H9 (cell line): Measurements from ENCODE around the gene KIF11. TPM values are rescaled to one million over a fixed set of nuclear protein-coding genes. Genes with fewer than 3 reads are reported as not detected.

Source experiments
- DNase-seq: peaks from one replicate; pipeline ENCODE4 v3.0.0-alpha.2; 2017
- H2AFZ ChIP-seq: one replicate; pipeline ENCODE4 v1.6.1; 2013; ENCODE audit warnings: mild to moderate bottlenecking, low read length, control low read depth, moderate library complexity
- H2AK5ac ChIP-seq: 2 replicates; pipeline ENCODE4 v1.6.1; 2013; ENCODE audit warnings: low read length, control low read depth, mixed read lengths; ENCODE audit not compliant: insufficient read length
- H2BK120ac ChIP-seq: one replicate; pipeline ENCODE4 v1.6.1; 2013; ENCODE audit warnings: low read depth, mild to moderate bottlenecking, low read length, control low read depth, inconsistent platforms; ENCODE audit not compliant: poor library complexity, severe bottlenecking
- H2BK12ac ChIP-seq: 2 replicates; pipeline ENCODE4 v1.6.1; 2013; ENCODE audit warnings: low read length, control low read depth, mixed read lengths, low read depth; ENCODE audit not compliant: insufficient read length
- H2BK15ac ChIP-seq: 2 replicates; pipeline ENCODE4 v1.6.1; 2013; ENCODE audit warnings: low read depth, low read length, control low read depth
- H2BK20ac ChIP-seq: one replicate; pipeline ENCODE4 v1.6.1; 2013; ENCODE audit warnings: low read depth, mild to moderate bottlenecking, low read length, control low read depth, inconsistent platforms; ENCODE audit not compliant: poor library complexity, severe bottlenecking
- H2BK5ac ChIP-seq: 2 replicates; pipeline ENCODE4 v1.6.1; 2013; ENCODE audit warnings: low read length, control low read depth, mixed read lengths; ENCODE audit not compliant: insufficient read length
- H3K14ac ChIP-seq: 2 replicates; pipeline ENCODE4 v1.6.1; 2013; ENCODE audit warnings: low read length, control low read depth; ENCODE audit not compliant: insufficient read depth
- H3K18ac ChIP-seq: 2 replicates; pipeline ENCODE4 v1.6.1; 2013; ENCODE audit warnings: low read depth, mild to moderate bottlenecking, mixed read lengths, low read length, control low read depth; ENCODE audit not compliant: insufficient read length
- H3K23ac ChIP-seq: 2 replicates; pipeline ENCODE4 v1.6.1; 2013; ENCODE audit warnings: low read length, control low read depth, mixed read lengths, low read depth; ENCODE audit not compliant: insufficient read length
- H3K23me2 ChIP-seq: 2 replicates; pipeline ENCODE4 v1.6.1; 2013; ENCODE audit warnings: low read depth, mild to moderate bottlenecking, mixed read lengths, low read length, control low read depth; ENCODE audit not compliant: insufficient read length, poor library complexity, severe bottlenecking
- H3K27ac ChIP-seq: 2 replicates; pipeline ENCODE4 v1.5.1; 2013; ENCODE audit warnings: low read length, control low read depth, mixed read lengths, low read depth; ENCODE audit not compliant: insufficient read length
- H3K27me3 ChIP-seq: 2 replicates; pipeline ENCODE4 v1.6.1; 2013; ENCODE audit warnings: low read length, control low read depth, inconsistent platforms; ENCODE audit not compliant: insufficient read depth
- H3K4ac ChIP-seq: 2 replicates; pipeline ENCODE4 v1.6.1; 2013; ENCODE audit warnings: low read depth, mild to moderate bottlenecking, control low read depth, inconsistent platforms, low read length, moderate library complexity
- H3K4me1 ChIP-seq: 2 replicates; pipeline ENCODE4 v1.6.1; 2013; ENCODE audit warnings: low read length, control low read depth, inconsistent platforms; ENCODE audit not compliant: insufficient read depth
- H3K4me2 ChIP-seq: 2 replicates; pipeline ENCODE4 v1.6.1; 2013; ENCODE audit warnings: low read length, control low read depth, mixed read lengths; ENCODE audit not compliant: insufficient read length, insufficient read depth
- H3K56ac ChIP-seq: 2 replicates; pipeline ENCODE4 v1.6.1; 2013; ENCODE audit warnings: low read depth, mild to moderate bottlenecking, mixed read lengths, low read length, control low read depth; ENCODE audit not compliant: insufficient read length
- H3K79me1 ChIP-seq: 2 replicates; pipeline ENCODE4 v1.6.1; 2013; ENCODE audit warnings: low read depth, mild to moderate bottlenecking, moderate library complexity, low read length, control low read depth, inconsistent platforms; ENCODE audit not compliant: insufficient read depth, poor library complexity, severe bottlenecking
- H3K79me2 ChIP-seq: 2 replicates; pipeline ENCODE4 v1.6.1; 2013; ENCODE audit warnings: low read length, control low read depth, inconsistent platforms; ENCODE audit not compliant: insufficient read depth
- H3K9ac ChIP-seq: 2 replicates; pipeline ENCODE4 v1.6.1; 2013; ENCODE audit warnings: low read length, control low read depth, mixed read lengths; ENCODE audit not compliant: insufficient read length; ENCODE audit errors: extremely low read depth
- H3K9me3 ChIP-seq: one replicate; pipeline ENCODE4 v1.6.1; 2013; ENCODE audit warnings: low read depth, low read length, inconsistent platforms; ENCODE audit not compliant: control insufficient read depth
- H3T11ph ChIP-seq: one replicate; pipeline ENCODE4 v1.6.1; 2013; ENCODE audit warnings: mild to moderate bottlenecking, low read length, control low read depth, inconsistent platforms
- H4K20me1 ChIP-seq: one replicate; pipeline ENCODE4 v1.6.1; 2013; ENCODE audit not compliant: control insufficient read depth, insufficient read length, insufficient read depth
- H4K5ac ChIP-seq: 2 replicates; pipeline ENCODE4 v1.6.1; 2013; ENCODE audit warnings: low read depth, mild to moderate bottlenecking, mixed read lengths, low read length, control low read depth; ENCODE audit not compliant: insufficient read length
- H4K8ac ChIP-seq: replicated peaks from 2 replicates; pipeline ENCODE4 v1.6.1; 2013; ENCODE audit warnings: low read length, control low read depth, mixed read lengths, low read depth; ENCODE audit not compliant: insufficient read length
- H4K91ac ChIP-seq: 2 replicates; pipeline ENCODE4 v1.6.1; 2013; ENCODE audit warnings: low read depth, mild to moderate bottlenecking, moderate library complexity, mixed read lengths, low read length, control low read depth; ENCODE audit not compliant: insufficient read length
- H3K27ac Mint-ChIP-seq, 3 experiments: 2 replicates in 2 of 3; 3 replicates in 1 of 3; pipeline ENCODE4 v1.8.0; 2020 to 2021; ENCODE audit warnings: mixed read lengths in 3 of 3, mild to moderate bottlenecking in 1 of 3, moderate library complexity in 1 of 3
- H3K27me3 Mint-ChIP-seq: 2 replicates; pipeline ENCODE4 v1.8.0; 2021; ENCODE audit warnings: low read depth, mild to moderate bottlenecking, moderate library complexity, mixed read lengths
- H3K36me3 Mint-ChIP-seq, 3 experiments: 2 replicates in 2 of 3; 3 replicates in 1 of 3; pipeline ENCODE4 v1.8.0; 2020 to 2021; ENCODE audit warnings: low read depth in 3 of 3, mixed read lengths in 3 of 3; ENCODE audit not compliant: insufficient read depth in 1 of 3
- H3K4me1 Mint-ChIP-seq, 2 experiments: 2 replicates each; pipeline ENCODE4 v1.8.0; 2020; ENCODE audit warnings: mixed read lengths in 2 of 2
- H3K4me3 Mint-ChIP-seq, 2 experiments: 2 replicates in 1 of 2; 3 replicates in 1 of 2; pipeline ENCODE4 v1.8.0; 2020 to 2021; ENCODE audit warnings: mild to moderate bottlenecking in 2 of 2, mixed read lengths in 2 of 2, moderate library complexity in 1 of 2
- H3K9me3 Mint-ChIP-seq, 2 experiments: 2 replicates in 1 of 2; 3 replicates in 1 of 2; pipeline ENCODE4 v1.8.0; 2020; ENCODE audit warnings: mild to moderate bottlenecking in 2 of 2, mixed read lengths in 2 of 2, moderate library complexity in 1 of 2
- CTCF ChIP-seq: fragments of 200-600 bp; sonication (generic); conservative IDR thresholded peaks from 3 replicates; pipeline ENCODE4 v1.8.0; 2021; ENCODE audit warnings: antibody characterized with exemption, mild to moderate bottlenecking
- WGBS: extraction: QIAGEN DNeasy Blood & Tissue Kit; methylation state at CpG from one replicate; pipeline ENCODE4 v1.1.7; 2013; ENCODE audit warnings: missing lambda C conversion rate, low lambda C conversion rate, mixed read lengths; ENCODE audit not compliant: insufficient read length; ENCODE audit errors: extremely low coverage; 5-methylcytosine and 5-hydroxymethylcytosine counted together
- total RNA-seq: library from RNA; stranded (reverse); gene quantifications from 2 replicates; pipeline ENCODE4 v1.2.1, GENCODE V29; 2021

The KIF11 gene
- total RNA-seq, 1 experiment from 2014 or later: 54.4 TPM

GRCh38 chr10:92689663-92690210, 96.8 kb downstream of the KIF11 start, which contains the start of gene HHEX:
Gene HHEX (plus strand): TSS chr10:92689955. CDS start chr10:92689987, 32 bp downstream.
- Histone ChIP-seq H3K4me2 (peak within 1 kb of the TSS; percentile 82), H3K23me2 (peaks cover 33% of the 10 kb centered on the region), H3K23ac (no peak within 1 kb of the TSS), H3K14ac (no peak within 1 kb of the TSS), H3K79me1 (no peaks in the 10 kb centered on the region), H3K56ac (no peak within 1 kb of the TSS), H3K9ac (no peak within 1 kb of the TSS), H4K8ac (no peak within 1 kb of the TSS), H3T11ph (no peak within 1 kb of the TSS), H2BK120ac (no peak within 1 kb of the TSS), H2BK15ac (no peak within 1 kb of the TSS), H3K9me3 (no peaks in the 10 kb centered on the region), H2AK5ac (no peak within 1 kb of the TSS), H2BK20ac (no peak within 1 kb of the TSS), H3K27ac (no peak within 1 kb of the TSS), H3K18ac (no peak within 1 kb of the TSS), H3K4me1 (no peaks in the 10 kb centered on the region; the same call in 1 of the 2 replicates), H2BK12ac (no peak within 1 kb of the TSS), H3K27me3 (peaks cover 42% of the 10 kb centered on the region), H2BK5ac (no peak within 1 kb of the TSS), H4K5ac (no peak within 1 kb of the TSS), H3K4ac (no peak within 1 kb of the TSS), H4K20me1 (no peaks in the 10 kb centered on the region), H3K79me2 (no peaks in the 10 kb centered on the region), H4K91ac (no peak within 1 kb of the TSS), H2AFZ (no peak within 1 kb of the TSS)
- H3K4me1 Mint-ChIP-seq: peaks cover 20 to 28% of the 10 kb centered on the region in 2 experiments
- H3K9me3 Mint-ChIP-seq: peaks cover 0 to 7% of the 10 kb centered on the region in 2 experiments; a peak in 3 of 5 replicates
- peak within 1 kb of the TSS; percentile 57 to 83 for H3K4me3 Mint-ChIP-seq
- TF ChIP-seq CTCF: no peak
- peak; percentile 52 for DNase-seq
- peaks cover 90% of the 10 kb centered on the region for H3K27me3 Mint-ChIP-seq
- peaks cover 0 to 5% (median 2%) of the 10 kb centered on the region in 3 experiments; a peak in 3 of 7 replicates for H3K36me3 Mint-ChIP-seq
- no CpG with 5 or more reads among the region's 79 CpGs for WGBS
- H3K27ac Mint-ChIP-seq: no peak within 1 kb of the TSS
